Brain microvascular endothelial cell (primary cell): ENCODE data around the gene RTN4RL1.

Source experiments
- DNase-seq: peaks from one replicate; pipeline ENCODE4 v3.0.0-alpha.2; 2020
- H3K27ac ChIP-seq: fragments of 250-450 bp; sonication (Bioruptor Pico); 2 replicates; pipeline ENCODE4 v1.5.1; 2020; ENCODE audit warnings: mild to moderate bottlenecking, moderate library complexity
- H3K27me3 ChIP-seq: fragments of 250-450 bp; sonication (Bioruptor Pico); replicated peaks from 2 replicates; pipeline ENCODE4 v1.5.1; 2020; ENCODE audit warnings: mild to moderate bottlenecking
- H3K36me3 ChIP-seq: fragments of 250-450 bp; sonication (Bioruptor Pico); replicated peaks from 2 replicates; pipeline ENCODE4 v1.5.1; 2020; ENCODE audit warnings: mild to moderate bottlenecking
- H3K4me3 ChIP-seq: 2 replicates; pipeline ENCODE4 v1.5.1; 2011; ENCODE audit warnings: low read depth, mild to moderate bottlenecking, control low read depth, low read length, moderate library complexity
- in situ Hi-C: cut with HindIII; loops from 2 replicates; pipeline ENCODE4 v1.10.0; 2017; ENCODE audit warnings: low sequenced_read_pairs, low pct_ligation_motif_present
- TF ChIP-seq, protein P1 (sequence below): IDR thresholded peaks from 2 replicates; pipeline ENCODE4 v1.5.1; 2011; ENCODE audit warnings: low read depth, mild to moderate bottlenecking, moderate library complexity, low read length, control low read depth, inconsistent platforms; ENCODE audit errors: missing control alignments

The RTN4RL1 gene

GRCh38 chr17:2022647-2023240 lies 2.4 kb downstream of the RTN4RL1 start:
- TF ChIP-seq, protein P1, sequence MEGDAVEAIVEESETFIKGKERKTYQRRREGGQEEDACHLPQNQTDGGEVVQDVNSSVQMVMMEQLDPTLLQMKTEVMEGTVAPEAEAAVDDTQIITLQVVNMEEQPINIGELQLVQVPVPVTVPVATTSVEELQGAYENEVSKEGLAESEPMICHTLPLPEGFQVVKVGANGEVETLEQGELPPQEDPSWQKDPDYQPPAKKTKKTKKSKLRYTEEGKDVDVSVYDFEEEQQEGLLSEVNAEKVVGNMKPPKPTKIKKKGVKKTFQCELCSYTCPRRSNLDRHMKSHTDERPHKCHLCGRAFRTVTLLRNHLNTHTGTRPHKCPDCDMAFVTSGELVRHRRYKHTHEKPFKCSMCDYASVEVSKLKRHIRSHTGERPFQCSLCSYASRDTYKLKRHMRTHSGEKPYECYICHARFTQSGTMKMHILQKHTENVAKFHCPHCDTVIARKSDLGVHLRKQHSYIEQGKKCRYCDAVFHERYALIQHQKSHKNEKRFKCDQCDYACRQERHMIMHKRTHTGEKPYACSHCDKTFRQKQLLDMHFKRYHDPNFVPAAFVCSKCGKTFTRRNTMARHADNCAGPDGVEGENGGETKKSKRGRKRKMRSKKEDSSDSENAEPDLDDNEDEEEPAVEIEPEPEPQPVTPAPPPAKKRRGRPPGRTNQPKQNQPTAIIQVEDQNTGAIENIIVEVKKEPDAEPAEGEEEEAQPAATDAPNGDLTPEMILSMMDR: no peak

GRCh38 chr17:2020721-2021120 lies 4.4 kb downstream of the RTN4RL1 start:
- DNase-seq: no peak
- H3K27ac ChIP-seq: no peak overlapping the region
- H3K36me3 ChIP-seq: no peaks in the 10 kb centered on the region
- TF ChIP-seq, protein P1: no peak
- H3K27me3 ChIP-seq: peaks cover 54% of the 10 kb centered on the region
- H3K4me3 ChIP-seq: no peak overlapping the region
- in situ Hi-C loops: no loop called here

More at GRCh38 chr17:2022647-2023240, 2.4 kb downstream of the RTN4RL1 start:
- Histone ChIP-seq H3K27me3 (peaks cover 56% of the 10 kb centered on the region), H3K4me3 (no peak overlapping the region), H3K27ac (no peak overlapping the region), H3K36me3 (no peaks in the 10 kb centered on the region)
- no peak for DNase-seq
- in situ Hi-C loops: no loop called here

GRCh38 chr17:2019723-2020122 lies 5.4 kb downstream of the RTN4RL1 start:
- in situ Hi-C loops: no loop called here
- no peak for DNase-seq
- TF ChIP-seq, protein P1: no peak
- no peak overlapping the region for H3K4me3 ChIP-seq
- H3K27ac ChIP-seq: no peak overlapping the region
- H3K36me3 ChIP-seq: no peaks in the 10 kb centered on the region
- H3K27me3 ChIP-seq: peaks cover 44% of the 10 kb centered on the region

GRCh38 chr17:2018716-2019510 lies 6.2 kb downstream of the RTN4RL1 start:
- no peak overlapping the region for H3K27ac ChIP-seq
- TF ChIP-seq, protein P1: no peak
- no peaks in the 10 kb centered on the region for H3K36me3 ChIP-seq
- peaks cover 36% of the 10 kb centered on the region for H3K27me3 ChIP-seq
- no peak overlapping the region for H3K4me3 ChIP-seq
- in situ Hi-C loops: no loop called here
- DNase-seq: no peak

DNA sequence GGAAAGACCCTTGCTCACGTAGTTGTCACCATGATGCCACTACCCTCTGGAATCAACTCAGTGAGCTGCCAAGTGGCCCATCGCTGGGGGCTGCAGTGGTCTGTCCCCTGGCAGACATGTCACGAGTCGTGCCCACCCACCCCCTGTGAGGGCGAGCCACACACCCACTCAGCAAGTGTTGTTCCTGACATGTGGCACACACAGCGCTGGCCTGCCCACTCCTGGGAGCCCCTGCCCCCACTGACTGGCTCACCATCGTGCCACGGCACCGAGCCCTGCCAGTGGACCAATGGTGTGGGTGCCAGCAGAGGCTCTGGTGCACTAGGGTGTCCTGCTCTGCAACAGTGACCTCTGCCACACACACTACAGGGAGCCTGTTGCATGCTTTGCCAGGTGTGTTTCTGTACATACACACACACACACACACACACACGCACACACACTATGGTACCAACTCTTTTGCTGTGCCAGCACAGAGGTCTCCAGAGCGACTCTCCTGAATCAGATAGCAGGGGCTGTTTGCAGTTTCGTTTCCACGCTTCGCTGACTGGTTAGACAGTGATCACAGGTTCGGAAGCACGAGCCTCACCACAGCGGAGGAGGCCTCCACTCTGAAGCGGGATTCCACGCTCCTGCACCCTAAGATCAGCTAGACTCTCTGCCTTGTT lies 7.7 kb downstream of the RTN4RL1 start:
- Histone ChIP-seq H3K4me3 (no peak overlapping the region), H3K27ac (no peak overlapping the region), H3K36me3 (no peaks in the 10 kb centered on the region), H3K27me3 (peaks cover 28% of the 10 kb centered on the region)
- in situ Hi-C loops: no loop called here
- TF ChIP-seq, protein P1: no peak
- DNase-seq: no peak
